Renal pelvis (tissue), 4 donors: ENCODE measurements around the gene UBASH3A. TPM values are rescaled to one million over a fixed set of nuclear protein-coding genes. Genes with fewer than 3 reads are reported as not detected.
"Not testable (repeated sequence)": the region's sequence is repeated elsewhere in the genome, so short reads cannot be mapped to it uniquely, and the experiment has no call there.

Experiments used
- DNase-seq: peaks from one replicate; pipeline ENCODE4 v3.0.0-alpha.2; 2013
- polyA plus RNA-seq, 3 donors: library from polyadenylated mRNA; unstranded; fragments of 120-200 nt; gene quantifications; one replicate each; pipeline ENCODE4 v1.2.1, GENCODE V29; 2013; ENCODE audit not compliant: insufficient read length in 3 of 3

The UBASH3A gene
- polyA plus RNA-seq, 3 donors: 0.10 TPM; not detected in 2

DNA sequence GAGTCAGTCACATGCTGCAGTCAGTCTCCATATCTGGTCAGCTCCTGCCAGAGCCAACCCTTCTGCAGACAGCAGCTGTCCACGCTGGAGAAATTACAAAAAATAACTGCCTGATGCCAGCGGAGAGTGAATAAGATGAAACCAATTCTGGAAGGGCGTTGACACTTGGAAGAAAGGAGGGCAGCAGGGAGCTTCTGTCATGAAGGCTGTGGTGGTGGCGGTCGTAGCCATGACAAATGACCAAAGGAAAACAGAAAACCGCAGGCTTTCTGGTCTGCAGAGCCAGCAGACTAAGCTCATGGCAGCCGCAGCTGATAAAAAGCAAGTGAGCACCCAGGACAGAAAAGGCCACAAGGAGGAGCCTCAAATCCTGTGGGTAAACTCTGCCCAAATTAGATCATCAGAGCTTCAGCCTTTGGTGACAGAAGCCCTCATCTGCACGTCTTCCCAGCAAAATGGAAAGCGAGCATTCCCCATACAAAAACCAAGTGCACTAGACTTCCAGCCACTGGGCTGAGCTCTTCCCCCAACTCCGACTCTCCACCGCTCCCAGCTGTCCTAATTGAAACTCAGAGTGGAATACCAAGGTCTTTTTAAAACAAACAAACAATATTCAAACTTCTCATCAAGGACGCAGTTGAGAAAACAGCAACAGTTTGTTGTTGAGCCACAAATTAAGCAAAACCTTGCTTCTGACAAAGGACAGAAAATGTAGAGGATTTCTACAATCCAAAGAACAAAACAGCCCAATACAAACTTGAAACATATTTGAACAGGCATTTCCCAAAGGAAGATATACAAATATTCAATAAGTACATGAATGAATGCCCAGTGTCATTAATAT lies 63.7 kb downstream of the UBASH3A start:
- no peak for DNase-seq

DNA sequence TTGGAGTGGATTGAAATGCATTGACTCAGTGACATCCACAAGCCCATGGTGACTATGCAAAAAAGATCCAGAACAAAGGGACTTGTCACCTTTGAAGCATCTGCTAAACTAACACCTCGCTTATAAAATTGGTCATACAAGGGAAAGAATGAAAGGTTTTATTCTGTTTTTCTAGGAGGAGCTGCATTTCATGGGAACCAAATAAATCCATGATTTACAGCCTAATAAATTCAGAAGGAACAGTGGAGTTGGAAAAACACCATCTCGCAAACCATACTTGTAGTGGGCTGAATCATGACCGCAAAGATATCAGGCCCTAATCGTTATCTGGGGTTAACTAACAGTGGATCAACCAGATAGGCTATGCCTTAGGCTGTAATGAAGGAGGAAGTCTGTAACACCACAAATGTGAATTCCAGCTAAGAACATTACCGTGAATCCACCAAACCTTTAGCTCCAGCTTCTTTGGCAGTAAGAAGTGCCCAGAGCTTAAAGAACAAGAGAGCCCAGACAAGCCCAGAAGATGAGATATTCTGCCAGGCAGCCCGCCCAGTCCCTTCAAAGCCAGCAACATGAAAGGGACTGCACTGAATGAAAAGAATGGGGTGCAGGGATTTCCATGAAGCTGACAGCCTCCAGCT lies 64.9 kb downstream of the UBASH3A start:
- no peak for DNase-seq

DNA sequence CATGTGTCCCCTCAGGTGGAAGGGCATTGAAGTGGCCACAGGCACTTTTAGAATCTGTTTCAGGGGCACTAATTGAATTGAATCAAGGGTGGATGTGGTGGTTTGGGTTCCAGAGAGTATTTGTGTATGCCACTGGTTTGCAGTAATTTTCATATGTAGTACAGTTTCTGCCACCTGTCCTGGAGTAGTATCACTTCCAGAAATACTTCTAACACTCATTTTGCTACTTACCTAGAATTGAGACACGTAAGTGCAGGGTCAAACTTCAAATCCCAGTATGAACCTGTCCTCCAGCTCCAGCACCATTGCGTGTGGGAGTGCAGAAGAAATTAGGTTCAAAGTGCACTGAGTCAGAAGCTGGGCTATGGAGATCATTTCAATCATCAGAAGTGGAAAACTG lies 65.6 kb downstream of the UBASH3A start:
- no peak for DNase-seq

DNA sequence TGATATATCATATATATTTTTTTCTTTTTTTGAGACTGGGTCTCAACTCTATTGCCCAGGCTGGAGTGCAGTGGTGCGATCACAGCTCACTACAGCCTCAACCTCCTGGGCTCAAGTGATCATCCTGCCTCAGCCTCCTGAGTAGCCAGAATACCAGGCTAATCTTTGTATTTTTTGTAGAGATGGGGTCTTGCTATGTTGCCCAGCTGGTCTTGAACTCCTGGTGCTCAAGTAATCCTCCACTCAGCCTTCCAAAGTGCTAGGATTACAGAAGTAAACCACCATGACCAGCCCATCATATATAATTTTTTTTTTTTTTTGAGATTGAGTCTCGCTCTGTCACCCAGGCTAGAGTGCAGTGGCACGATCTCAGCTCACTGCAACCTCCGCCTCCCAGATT lies 66.0 kb downstream of the UBASH3A start:
- not testable (repeated sequence) for DNase-seq

DNA sequence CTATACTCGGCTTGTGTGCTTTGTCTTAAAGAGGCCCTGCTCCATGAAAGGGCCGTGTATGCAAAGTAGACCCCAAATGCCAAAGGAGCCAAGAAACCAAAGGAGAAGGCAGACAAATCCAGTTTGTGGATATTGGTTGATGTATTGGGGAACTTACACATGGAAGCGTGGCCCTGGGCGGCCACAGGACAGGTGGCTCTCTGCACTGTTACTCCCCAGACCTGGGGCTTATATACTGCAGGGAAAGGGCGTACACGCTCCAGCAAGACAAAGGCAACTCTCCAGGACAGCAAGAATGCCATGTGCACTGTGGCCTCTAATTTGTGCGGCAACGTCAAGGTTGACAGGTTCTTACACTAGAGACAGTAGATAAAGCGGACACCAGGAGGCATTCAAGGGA lies 67.5 kb downstream of the UBASH3A start:
- no peak for DNase-seq

- no peak for DNase-seq
Measured at GRCh38 chr21:42471716-42472330, 68.1 kb downstream of the UBASH3A start.

DNA sequence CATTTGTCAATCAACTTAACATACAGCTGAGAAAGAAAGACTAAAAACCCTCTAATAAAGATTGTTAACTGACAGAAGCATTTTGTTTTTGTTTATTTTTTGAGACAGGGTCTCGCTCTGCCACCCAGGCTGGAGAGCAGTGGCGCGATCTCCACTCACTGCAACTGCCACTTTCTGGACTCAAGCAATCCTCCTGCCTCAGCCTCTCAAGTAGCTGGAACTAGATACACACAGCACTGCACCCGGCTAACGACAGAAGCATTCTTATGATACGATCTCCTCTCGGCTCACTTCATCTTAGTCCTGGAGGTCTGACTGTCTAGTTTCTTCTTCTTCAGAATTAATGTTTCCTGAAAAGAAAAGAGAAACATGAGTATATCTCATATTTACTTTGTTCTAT lies 68.8 kb downstream of the UBASH3A start:
- no peak for DNase-seq

DNA sequence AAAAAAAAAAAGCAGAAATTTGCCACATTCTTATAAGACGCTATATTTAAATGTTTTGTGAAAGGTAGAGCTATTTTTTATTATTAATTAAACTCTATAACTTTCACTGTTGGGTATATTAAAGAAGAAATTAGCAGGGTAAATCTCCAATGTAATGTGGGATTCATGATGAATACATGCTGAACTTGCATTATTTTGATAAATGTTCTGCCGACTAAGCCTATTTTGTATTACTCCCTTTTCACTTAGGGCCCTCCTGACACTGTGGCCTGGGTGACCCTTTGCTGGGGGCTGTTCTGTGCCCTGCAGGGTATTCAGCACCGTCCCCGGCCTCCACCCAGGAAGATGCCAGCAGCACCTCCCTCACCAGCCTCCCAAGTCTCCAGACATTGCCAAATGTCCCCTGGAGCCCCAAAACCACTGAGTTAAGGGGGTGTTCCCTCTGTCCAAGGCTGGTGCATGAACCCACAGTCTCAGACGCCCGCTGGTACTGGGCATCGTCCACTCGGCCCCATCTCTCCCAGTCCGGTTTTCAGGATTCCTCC lies 69.9 kb downstream of the UBASH3A start:
- no peak for DNase-seq

- DNase-seq: no peak
Measured at GRCh38 chr21:42474043-42474831, 70.5 kb downstream of the UBASH3A start.

DNA sequence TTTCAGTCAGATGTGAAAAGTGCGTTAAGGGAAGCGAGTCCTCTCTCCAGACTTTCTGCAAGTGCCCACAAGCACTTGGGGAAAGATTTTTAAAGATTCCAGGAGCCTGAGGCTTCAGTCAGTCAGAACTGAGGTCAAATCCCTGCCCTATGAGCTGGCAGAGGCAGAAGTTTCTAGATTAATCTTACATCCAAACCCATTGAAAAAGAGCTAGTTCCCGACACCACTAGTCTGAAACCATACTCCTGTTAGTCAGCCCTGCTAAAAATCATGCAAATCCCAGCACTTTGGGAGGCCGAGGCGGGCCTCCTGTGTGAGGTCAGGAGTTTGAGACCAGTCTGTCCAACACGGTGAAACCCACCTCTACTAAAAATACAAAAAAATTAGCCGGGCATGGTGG lies 71.3 kb downstream of the UBASH3A start:
- no peak for DNase-seq

DNA sequence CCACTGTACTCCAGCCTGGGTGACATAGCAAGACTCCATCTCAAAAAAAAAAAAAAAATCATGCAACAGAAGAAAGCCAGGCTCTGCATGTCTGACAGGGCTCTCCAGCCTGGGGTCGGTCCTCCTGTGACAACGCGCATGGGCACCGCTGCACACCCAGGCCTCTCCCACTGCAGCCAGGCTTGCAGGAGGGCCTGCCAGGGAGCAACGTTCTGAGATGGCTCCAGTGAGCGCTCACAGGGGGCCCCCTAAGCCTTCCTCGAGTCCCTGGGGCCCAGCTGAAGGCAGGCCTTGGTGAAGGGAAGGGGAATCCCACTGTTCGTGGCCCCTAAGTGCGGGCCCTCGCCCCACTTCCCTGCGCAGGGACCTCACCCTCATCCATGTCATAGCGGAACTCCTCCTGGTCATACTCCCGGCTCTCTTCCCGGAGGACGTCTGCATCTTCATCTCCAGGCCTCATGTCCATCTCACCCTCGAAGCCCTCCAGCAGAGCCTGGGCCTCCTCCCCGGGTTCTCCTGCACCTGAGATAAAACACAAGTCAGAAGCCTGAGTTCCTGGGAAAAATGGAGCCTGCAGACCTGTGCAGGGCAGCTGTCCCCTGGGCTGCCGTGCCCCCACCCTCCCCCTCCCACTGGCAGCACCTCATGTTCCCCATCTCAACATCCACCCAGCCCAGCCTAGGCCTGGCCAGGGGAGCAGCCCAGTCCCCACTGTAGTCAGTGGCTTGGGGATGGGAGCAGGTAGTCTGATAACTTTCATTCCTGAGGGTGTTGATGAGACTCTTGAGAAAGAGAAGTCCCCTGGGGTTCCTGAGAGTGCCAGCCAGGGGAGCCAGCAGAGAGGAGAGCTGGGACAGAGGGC lies 72.1 kb downstream of the UBASH3A start:
- DNase-seq: no peak

- DNase-seq: no peak
Measured at GRCh38 chr21:42476388-42477331, 73.0 kb downstream of the UBASH3A start.

DNA sequence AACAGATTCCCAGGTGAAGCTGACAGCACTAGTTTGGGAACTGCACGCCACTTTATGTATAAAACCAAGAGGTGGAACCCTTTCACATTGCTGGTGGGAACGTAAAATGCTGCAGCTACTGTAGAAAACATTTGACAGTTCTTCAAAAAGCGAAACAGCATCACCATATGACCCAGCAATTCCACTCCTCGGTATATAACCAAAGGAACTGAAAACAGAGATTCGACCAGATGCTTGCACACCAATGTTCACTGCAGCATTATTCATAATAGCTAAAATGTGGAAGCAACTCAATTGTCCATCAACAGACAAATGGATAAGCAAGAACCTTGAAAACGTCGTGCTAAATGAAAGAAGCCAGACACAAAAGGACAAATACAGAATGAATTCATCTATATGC lies 74.8 kb downstream of the UBASH3A start:
- DNase-seq: no peak

DNA sequence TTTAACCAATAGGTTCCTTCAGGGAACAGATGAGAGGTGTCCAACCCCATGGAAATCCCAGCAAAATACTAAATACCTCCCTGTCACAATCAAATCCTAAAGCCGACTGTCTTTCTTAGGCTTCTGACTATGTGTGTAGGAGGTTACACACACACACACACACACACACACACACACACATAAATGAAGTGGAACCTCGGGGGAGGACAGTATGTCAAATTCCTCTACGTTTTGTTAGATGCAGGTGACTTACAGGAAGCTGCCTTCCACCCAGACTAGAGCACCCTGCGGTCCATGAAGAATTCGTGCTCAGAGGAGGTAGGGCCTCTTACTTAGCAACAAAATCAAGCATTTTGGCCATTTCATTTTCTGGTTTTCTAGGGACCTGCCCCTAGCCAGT lies 75.9 kb downstream of the UBASH3A start:
- DNase-seq: no peak

DNA sequence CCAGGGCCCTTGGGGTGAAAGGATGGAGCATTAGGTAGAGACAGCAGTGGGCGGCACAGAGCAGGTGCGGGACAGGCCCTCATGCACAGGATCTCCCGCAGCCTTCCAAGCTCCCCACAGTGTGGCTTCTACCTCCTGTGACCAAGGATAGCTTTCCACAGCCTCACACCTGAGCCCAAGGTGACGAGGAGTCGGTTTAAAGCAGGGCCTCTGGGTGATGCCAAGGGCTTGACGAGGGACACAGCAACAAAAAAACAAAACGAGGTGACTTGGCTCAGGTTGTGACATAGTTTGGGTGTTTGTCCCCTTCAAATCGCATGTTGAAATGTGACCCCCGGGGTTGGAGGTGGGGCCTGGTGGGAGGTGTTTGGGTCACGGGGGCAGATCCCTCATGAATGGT lies 77.0 kb downstream of the UBASH3A start:
- no peak for DNase-seq

GRCh38 chr21:42481169-42481568 lies 77.5 kb downstream of the UBASH3A start:
- DNase-seq: no peak

- no peak for DNase-seq
Measured at GRCh38 chr21:42484966-42485365, 81.3 kb downstream of the UBASH3A start.

DNA sequence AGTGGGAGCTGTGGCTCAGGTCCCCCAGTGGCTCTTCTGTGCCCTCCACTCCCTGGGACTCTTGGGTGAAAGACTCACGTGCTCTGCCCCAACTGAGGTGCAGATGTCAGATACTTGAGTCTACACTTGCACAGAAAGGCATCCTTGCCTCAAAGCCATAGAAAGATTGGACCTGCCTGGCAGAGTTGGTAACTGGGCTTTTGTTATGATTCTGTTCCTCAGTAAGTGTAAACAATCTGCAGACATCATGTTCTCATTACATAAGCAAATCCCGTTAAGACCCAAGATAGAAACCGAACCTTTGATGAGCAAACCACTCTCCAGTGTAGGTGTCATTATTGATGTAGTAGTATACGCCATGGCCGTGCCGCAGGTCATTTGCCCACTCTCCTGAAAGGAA lies 82.4 kb downstream of the UBASH3A start:
- DNase-seq: no peak

DNA sequence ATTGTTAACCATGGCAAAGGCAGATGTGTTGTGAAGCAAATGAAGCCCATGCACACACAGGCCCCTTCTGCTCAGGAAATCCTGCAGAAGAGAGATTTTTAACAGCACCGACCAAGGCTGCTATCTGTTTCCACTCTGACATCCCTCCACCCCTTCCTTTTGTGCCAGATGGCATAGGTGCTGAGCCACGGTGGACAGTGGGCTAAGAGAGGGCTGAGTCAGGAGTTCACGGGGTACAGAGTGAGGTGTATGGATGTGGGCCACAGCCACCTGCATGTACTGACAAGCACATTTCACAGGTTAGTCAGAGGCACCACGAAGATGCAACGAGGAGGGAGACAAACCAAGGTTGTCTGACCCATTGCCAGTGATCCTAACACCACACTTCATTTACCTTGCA lies 82.8 kb downstream of the UBASH3A start:
- no peak for DNase-seq
